GM10266 (cell line): Measurements from ENCODE around the gene CBY1.

Experiments used
- DNase-seq: peaks from one replicate; pipeline ENCODE4 v3.0.0; 2012; ENCODE audit errors: extremely low spot score
- TF ChIP-seq, protein P1 (sequence below): IDR thresholded peaks from 2 replicates; pipeline ENCODE4 v1.5.1; 2012; ENCODE audit warnings: mild to moderate bottlenecking, low read depth; ENCODE audit not compliant: control insufficient read depth, insufficient read depth; ENCODE audit errors: missing control alignments

CBY1 gene

DNA sequence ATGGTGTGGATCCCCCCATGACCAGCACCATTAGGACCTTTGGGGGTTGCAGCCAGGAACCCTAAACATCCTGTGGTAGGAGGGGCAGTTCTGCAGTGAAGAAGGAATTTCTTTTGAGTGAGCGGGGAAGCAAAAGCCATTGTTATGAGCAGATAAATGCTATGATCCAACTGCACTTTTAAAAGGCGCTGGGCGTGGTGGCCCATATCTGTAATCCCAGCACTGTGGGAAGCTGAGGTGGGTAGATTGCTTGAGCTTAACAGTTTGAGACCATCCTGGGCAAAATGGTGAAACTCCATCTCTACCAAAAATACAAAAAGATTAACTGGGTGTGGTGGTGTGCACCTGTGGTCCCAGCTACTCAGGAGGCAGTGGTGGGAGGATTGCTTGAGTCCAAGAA, 19.4 kb downstream of the CBY1 start:
- TF ChIP-seq, protein P1, sequence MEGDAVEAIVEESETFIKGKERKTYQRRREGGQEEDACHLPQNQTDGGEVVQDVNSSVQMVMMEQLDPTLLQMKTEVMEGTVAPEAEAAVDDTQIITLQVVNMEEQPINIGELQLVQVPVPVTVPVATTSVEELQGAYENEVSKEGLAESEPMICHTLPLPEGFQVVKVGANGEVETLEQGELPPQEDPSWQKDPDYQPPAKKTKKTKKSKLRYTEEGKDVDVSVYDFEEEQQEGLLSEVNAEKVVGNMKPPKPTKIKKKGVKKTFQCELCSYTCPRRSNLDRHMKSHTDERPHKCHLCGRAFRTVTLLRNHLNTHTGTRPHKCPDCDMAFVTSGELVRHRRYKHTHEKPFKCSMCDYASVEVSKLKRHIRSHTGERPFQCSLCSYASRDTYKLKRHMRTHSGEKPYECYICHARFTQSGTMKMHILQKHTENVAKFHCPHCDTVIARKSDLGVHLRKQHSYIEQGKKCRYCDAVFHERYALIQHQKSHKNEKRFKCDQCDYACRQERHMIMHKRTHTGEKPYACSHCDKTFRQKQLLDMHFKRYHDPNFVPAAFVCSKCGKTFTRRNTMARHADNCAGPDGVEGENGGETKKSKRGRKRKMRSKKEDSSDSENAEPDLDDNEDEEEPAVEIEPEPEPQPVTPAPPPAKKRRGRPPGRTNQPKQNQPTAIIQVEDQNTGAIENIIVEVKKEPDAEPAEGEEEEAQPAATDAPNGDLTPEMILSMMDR, result no peak
- no peak for DNase-seq

DNA sequence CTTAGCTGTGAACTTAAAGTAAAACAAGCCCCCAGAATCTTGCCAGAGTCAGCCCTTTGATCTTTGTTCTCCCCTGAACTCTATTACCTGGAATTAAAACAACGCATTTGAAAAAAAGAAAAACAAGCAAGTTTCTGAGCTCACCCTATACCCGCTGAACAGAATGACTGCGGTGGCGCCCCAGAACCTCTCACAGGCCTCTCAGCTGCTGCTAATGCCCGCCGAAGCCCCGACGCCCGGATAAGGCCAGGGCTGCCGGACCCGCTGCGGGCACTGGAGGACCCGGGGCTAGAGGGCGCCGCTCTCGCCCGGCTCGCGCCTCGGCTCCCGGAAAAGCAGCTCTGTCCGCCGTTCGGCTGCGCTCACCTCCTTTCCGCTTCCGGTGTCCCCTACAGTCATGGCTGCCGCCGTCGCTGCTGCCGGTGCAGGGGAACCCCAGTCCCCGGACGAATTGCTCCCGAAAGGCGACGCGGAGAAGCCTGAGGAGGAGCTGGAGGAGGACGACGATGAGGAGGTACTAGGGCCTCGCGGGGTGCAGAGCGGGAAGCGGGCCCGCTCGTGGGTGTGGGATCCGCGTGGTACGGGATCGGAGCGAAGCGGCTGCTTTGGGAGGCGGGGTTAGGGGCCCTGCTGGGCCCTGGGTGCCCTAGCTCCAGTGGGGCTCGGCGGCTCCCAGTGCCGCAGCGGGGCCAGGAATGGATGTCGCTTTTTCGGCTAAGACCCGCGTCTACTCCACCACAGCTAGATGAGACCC, 25.3 kb downstream of the CBY1 start, which contains the start of gene TOMM22:
TOMM22 (plus strand) TSS at position 376 of the 754 bp plus-strand sequence; CDS start at position 398, 22 bp downstream.
- DNase-seq, result peak; percentile 93
- TF ChIP-seq, protein P1, result peak; percentile 91

DNA sequence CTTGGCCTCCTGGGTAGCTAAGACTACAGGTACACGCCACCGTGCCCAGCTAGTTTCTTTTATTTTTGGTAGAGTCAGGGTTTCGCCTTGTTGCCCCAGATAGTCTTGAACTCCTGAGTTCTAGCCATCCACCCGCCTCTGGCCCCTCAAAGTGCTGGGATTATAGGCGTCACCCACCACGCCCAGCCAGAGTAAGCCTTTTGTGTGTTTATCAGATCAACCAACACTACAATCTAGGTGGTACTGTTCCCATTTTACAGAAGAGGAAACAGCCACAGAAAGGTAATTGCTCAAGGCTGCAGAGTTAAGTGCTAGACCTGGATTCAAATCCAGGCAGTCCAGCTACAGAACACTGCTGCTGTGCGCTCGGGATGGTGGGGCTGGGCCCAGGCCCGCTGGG, 28.5 kb downstream of the CBY1 start:
- TF ChIP-seq, protein P1, result no peak
- no peak for DNase-seq

DNA sequence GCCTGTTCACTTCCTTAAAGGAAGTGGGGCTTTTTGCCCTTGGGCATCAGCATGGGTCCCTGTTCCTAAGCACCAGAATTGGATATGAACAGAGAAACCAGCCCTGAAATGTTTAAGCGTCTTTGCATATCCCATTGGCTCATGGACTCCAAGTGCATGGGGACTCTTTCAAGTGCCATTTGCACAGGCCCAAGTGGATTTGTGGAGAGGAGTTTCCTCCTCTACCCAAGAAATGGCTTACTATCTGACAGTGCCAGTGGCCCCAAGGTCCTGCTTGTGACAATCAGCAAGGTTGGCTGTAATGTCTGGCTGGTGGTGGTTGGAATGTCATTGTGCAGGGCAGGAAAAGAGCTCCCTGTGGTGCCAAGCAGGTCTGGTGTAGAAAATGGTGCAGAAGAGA, 29.3 kb downstream of the CBY1 start:
- no peak for DNase-seq
- TF ChIP-seq, protein P1, result no peak

DNA sequence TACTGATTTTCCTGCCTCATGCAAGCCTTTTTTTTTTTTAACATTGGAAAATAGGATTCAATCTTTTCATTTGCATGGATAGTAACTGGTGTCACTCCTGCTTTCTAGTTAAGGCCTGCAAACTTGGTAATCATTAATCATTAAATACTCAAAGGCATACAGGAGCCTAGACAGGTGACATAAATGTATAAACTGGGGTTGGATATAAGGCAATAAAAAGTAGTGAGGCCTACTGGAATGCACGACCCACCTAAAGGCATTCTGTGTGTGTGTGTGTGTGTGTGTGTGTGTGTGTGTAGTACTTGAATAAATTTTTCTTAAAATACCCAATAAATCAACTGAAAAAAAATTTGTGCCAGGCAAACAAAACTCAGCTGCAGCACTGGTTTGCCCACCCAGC, 33.2 kb downstream of the CBY1 start:
- TF ChIP-seq, protein P1, result no peak
- DNase-seq, result no peak

DNA sequence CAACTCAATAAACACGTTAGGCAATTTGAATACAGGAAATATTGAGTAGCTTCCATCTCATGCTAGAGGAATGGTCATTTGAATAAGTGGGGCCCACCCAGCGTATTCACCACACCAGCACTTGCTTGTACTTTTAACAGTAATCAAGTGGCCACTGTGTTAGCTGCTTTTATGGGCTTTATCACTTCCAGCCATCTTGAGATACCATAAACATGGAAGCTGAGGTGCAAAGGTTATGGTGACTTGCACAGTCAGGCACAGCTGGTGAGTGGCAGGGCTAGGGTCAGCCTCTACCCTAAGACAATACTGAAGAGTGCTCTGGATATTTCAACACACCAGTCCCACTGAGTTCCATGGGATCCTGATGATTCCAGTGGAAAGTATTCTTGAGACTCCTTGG, 37.6 kb downstream of the CBY1 start:
- no peak for DNase-seq

DNA sequence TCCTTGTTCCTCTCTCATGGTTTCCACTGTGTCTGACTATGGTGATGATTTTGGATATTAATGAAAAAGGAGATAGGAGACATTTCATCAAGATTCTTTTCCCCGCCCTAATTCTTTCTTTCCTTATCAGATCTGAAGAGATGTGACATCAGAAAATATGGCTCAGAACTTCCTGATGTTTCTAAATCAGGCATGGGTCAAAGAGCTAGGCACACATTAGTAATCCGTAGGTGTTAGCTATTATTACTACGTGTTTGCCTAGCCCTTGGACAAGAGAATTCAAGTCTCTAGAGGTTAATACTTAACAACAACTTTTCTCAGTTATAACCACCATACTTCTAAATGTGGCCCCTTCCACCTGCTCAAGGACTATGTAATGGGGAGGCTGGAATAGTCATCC, 38.5 kb downstream of the CBY1 start:
- TF ChIP-seq, protein P1, result no peak
- DNase-seq, result no peak

More for the DNA sequence above, 37.6 kb downstream of the CBY1 start:
- TF ChIP-seq, protein P1, result no peak
